ENCODE data around the gene SUMF2. TPM values are rescaled to one million over a fixed set of nuclear protein-coding genes. Genes with fewer than 3 reads are reported as not detected.

SUMF2 gene
- total and polyA plus RNA-seq, 2 of the 13 experiments (the other 11 are each of a cell fraction or from before 2014, with no cell fraction given): 48.9 to 54.4 TPM

DNA sequence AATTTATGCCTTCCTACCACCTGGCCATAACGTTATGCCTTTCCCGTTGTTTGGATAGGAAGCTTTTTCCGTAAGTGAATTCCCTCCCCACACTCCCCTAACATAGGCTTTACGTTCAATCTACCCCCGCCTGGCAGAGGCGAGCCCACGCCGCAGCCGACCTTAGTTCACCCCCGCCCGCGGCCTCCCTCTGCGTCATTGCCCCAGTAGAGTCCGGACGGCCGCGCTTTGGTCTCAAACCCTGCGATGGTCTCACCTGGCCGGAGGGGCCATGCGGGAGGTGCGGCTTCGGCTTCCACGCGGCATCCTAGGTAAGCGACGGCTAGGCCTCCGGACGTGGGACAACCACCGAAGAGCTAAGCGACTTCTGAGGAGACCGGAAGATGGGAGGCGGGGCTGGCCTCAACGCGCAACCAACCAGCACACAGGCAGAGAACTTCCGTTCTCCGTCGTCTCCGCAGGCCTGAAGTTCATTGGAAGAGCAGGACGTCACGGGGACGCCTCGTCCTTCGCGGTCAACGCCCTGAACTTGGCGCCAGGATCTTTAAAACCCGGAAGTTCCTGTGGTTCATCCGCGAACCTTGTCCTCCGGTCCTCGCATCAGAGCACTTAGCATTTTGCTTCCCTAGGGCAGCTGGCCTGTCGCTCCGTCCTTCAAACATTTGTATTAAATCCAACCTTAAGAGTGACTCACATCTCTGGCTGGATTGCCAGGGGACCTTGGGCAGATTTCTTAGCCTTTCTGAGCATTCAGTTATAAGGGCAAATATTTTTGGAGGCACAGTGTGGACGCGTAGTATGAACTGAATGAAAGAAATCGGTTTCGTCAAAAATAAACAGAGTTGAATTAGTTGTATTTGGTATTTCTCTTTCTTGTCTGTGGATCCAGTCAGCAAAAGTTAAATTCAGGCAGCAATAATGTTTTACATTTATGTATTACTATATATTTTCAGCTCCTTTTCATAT is 42.3 kb downstream of the SUMF2 start, which contains the start of gene CHCHD2 (continued):
- TF ChIP-seq TCF7L2 (IDR thresholded peaks at IDR 0.05; ENCODE audit: low read depth, low read length) (no peak), ZMYM2 (CRISPR knock-in tag; IDR thresholded peaks at IDR 0.05) (peak; percentile 57; the same call in 1 of the 2 replicates), ZNF468 (CRISPR knock-in tag; IDR thresholded peaks at IDR 0.05) (no peak), MEIS2 (CRISPR knock-in tag; IDR thresholded peaks at IDR 0.05) (peak; percentile 63; the same call in 1 of the 2 replicates), ZSCAN21 (CRISPR knock-in tag; IDR thresholded peaks at IDR 0.05; ENCODE audit: borderline replicate concordance) (peak; percentile 73; the same call in 1 of the 2 replicates), DNMT1 (CRISPR knock-in tag; IDR thresholded peaks at IDR 0.05) (no peak), FOXO1 (CRISPR knock-in tag; IDR thresholded peaks at IDR 0.05) (peak; percentile 60; the same call in 1 of the 2 replicates), MIER3 (CRISPR knock-in tag; IDR thresholded peaks at IDR 0.05; ENCODE audit: borderline replicate concordance) (0 out of 2 replicates have a peak, but pooled peaks have one; percentile 41)
- TF ChIP-seq, protein P1, sequence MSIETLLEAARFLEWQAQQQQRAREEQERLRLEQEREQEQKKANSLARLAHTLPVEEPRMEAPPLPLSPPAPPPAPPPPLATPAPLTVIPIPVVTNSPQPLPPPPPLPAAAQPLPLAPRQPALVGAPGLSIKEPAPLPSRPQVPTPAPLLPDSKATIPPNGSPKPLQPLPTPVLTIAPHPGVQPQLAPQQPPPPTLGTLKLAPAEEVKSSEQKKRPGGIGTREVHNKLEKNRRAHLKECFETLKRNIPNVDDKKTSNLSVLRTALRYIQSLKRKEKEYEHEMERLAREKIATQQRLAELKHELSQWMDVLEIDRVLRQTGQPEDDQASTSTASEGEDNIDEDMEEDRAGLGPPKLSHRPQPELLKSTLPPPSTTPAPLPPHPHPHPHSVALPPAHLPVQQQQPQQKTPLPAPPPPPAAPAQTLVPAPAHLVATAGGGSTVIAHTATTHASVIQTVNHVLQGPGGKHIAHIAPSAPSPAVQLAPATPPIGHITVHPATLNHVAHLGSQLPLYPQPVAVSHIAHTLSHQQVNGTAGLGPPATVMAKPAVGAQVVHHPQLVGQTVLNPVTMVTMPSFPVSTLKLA (IDR thresholded peaks at IDR 0.05): no peak
- TF ChIP-seq, protein P2, sequence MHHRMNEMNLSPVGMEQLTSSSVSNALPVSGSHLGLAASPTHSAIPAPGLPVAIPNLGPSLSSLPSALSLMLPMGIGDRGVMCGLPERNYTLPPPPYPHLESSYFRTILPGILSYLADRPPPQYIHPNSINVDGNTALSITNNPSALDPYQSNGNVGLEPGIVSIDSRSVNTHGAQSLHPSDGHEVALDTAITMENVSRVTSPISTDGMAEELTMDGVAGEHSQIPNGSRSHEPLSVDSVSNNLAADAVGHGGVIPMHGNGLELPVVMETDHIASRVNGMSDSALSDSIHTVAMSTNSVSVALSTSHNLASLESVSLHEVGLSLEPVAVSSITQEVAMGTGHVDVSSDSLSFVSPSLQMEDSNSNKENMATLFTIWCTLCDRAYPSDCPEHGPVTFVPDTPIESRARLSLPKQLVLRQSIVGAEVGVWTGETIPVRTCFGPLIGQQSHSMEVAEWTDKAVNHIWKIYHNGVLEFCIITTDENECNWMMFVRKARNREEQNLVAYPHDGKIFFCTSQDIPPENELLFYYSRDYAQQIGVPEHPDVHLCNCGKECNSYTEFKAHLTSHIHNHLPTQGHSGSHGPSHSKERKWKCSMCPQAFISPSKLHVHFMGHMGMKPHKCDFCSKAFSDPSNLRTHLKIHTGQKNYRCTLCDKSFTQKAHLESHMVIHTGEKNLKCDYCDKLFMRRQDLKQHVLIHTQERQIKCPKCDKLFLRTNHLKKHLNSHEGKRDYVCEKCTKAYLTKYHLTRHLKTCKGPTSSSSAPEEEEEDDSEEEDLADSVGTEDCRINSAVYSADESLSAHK (CRISPR knock-in tag; IDR thresholded peaks at IDR 0.05; ENCODE audit: borderline replicate concordance): no peak
- TF ChIP-seq, protein P3, sequence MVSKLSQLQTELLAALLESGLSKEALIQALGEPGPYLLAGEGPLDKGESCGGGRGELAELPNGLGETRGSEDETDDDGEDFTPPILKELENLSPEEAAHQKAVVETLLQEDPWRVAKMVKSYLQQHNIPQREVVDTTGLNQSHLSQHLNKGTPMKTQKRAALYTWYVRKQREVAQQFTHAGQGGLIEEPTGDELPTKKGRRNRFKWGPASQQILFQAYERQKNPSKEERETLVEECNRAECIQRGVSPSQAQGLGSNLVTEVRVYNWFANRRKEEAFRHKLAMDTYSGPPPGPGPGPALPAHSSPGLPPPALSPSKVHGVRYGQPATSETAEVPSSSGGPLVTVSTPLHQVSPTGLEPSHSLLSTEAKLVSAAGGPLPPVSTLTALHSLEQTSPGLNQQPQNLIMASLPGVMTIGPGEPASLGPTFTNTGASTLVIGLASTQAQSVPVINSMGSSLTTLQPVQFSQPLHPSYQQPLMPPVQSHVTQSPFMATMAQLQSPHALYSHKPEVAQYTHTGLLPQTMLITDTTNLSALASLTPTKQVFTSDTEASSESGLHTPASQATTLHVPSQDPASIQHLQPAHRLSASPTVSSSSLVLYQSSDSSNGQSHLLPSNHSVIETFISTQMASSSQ (IDR thresholded peaks at IDR 0.05; ENCODE audit: low read depth): no peak
- TF ChIP-seq, protein P3 (CRISPR knock-in tag; IDR thresholded peaks at IDR 0.05; ENCODE audit: borderline replicate concordance): peak; percentile 49; the same call in 1 of the 2 replicates

Data from HepG2 (cell line).